ENCODE data around the gene SLC13A2. TPM values are rescaled to one million over a fixed set of nuclear protein-coding genes. Genes with fewer than 3 reads are reported as not detected.

SLC13A2 gene
- total RNA-seq, 1 experiment from 2014 or later = not detected

DNA sequence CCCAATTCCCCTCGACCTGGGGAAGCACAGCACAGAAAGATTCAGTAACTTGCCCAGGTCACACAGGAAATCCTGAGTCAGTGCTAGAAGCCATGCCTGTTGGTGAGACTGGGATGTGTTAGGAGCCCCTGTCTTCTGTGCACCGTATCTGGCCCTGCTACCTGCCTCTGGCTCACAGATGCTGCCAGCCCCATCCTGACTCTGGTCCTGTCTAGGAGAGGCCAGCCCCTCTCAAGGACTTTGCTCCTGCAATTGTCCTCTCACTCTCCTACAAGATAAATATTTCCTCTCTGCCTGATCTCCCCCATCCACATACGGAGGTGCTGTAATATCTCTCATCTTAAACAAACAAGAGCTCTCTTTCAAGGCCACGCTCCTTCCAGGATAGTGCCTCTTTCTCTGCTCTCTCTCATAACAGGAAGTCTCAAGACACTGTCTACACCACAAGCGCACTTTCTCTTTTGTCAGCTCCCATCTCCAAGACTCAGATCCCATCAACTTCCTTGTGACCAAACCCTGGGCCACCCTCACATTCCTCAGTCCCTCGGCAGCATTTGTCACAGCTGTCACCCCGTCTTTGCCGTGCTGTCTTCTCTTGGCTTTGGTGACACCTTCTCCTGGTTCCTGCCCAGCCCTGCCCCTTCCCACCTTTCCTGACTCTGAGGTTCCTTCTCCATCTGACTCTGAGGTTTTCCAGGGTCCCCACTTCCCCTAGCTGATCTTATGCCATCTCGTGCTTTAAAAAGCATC lies 1.9 kb downstream of the SLC13A2 start:
- ChIA-PET CTCF (no interaction called here), POLR2A (interaction anchor here (0.5 kb wide), 2 partner anchors 78 to 103 kb away, joined by 5 to 7 read pairs; no protein-coding TSS in a partner anchor)
- no peak overlapping the region for H3K4me3 ChIP-seq (ENCODE audit: low read depth in 2 of 2, low read length in 2 of 2)
- in situ Hi-C loops (cut with HindIII; ENCODE audit: low pct_unique_long_range_greater_than_20kb, low sequenced_read_pairs) = no loop called here
- no peaks in the 10 kb centered on the region for H3K9me3 ChIP-seq (ENCODE audit: control insufficient read depth, insufficient read depth, low read depth, low read length)
- BruUV-seq (replicated peaks) = no TSS peak
- ATAC-seq (peak; percentile 49; the same call in 1 of the 2 replicates), DNase-seq (ENCODE audit: low read depth, low spot score) (no peak)
- TF ChIP-seq, protein P1, sequence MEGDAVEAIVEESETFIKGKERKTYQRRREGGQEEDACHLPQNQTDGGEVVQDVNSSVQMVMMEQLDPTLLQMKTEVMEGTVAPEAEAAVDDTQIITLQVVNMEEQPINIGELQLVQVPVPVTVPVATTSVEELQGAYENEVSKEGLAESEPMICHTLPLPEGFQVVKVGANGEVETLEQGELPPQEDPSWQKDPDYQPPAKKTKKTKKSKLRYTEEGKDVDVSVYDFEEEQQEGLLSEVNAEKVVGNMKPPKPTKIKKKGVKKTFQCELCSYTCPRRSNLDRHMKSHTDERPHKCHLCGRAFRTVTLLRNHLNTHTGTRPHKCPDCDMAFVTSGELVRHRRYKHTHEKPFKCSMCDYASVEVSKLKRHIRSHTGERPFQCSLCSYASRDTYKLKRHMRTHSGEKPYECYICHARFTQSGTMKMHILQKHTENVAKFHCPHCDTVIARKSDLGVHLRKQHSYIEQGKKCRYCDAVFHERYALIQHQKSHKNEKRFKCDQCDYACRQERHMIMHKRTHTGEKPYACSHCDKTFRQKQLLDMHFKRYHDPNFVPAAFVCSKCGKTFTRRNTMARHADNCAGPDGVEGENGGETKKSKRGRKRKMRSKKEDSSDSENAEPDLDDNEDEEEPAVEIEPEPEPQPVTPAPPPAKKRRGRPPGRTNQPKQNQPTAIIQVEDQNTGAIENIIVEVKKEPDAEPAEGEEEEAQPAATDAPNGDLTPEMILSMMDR (IDR thresholded peaks at IDR 0.05) = no peak
- TF ChIP-seq POLR2AphosphoS5 (IDR thresholded peaks at IDR 0.05; ENCODE audit: low read depth, low read length) (no peak), SIN3A (IDR thresholded peaks at IDR 0.05; ENCODE audit: borderline replicate concordance, insufficient read depth, low read depth, low read length) (no peak), TCF7L2 (IDR thresholded peaks at IDR 0.05; ENCODE audit: low read depth, low read length) (no peak)
- TF ChIP-seq, protein P2, sequence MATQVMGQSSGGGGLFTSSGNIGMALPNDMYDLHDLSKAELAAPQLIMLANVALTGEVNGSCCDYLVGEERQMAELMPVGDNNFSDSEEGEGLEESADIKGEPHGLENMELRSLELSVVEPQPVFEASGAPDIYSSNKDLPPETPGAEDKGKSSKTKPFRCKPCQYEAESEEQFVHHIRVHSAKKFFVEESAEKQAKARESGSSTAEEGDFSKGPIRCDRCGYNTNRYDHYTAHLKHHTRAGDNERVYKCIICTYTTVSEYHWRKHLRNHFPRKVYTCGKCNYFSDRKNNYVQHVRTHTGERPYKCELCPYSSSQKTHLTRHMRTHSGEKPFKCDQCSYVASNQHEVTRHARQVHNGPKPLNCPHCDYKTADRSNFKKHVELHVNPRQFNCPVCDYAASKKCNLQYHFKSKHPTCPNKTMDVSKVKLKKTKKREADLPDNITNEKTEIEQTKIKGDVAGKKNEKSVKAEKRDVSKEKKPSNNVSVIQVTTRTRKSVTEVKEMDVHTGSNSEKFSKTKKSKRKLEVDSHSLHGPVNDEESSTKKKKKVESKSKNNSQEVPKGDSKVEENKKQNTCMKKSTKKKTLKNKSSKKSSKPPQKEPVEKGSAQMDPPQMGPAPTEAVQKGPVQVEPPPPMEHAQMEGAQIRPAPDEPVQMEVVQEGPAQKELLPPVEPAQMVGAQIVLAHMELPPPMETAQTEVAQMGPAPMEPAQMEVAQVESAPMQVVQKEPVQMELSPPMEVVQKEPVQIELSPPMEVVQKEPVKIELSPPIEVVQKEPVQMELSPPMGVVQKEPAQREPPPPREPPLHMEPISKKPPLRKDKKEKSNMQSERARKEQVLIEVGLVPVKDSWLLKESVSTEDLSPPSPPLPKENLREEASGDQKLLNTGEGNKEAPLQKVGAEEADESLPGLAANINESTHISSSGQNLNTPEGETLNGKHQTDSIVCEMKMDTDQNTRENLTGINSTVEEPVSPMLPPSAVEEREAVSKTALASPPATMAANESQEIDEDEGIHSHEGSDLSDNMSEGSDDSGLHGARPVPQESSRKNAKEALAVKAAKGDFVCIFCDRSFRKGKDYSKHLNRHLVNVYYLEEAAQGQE (IDR thresholded peaks at IDR 0.05; ENCODE audit: insufficient read depth in 1 of 2, low read depth in 2 of 2, low read length in 1 of 2) = no peak
- no peaks in the 10 kb centered on the region for H3K27me3 ChIP-seq (ENCODE audit: control insufficient read depth, insufficient read depth, low read length)
- no peak overlapping the region for H3K27ac ChIP-seq (ENCODE audit: low read length)
- no peaks in the 10 kb centered on the region for H3K36me3 ChIP-seq (ENCODE audit: control insufficient read depth, insufficient read depth, low read length)
- intact Hi-C loops (cut with micrococcal nuclease; ENCODE audit: unreplicated experiment) = no loop called here
- H3K4me1 ChIP-seq (ENCODE audit: control insufficient read depth, insufficient read depth, low read length) = no peaks in the 10 kb centered on the region

DNA sequence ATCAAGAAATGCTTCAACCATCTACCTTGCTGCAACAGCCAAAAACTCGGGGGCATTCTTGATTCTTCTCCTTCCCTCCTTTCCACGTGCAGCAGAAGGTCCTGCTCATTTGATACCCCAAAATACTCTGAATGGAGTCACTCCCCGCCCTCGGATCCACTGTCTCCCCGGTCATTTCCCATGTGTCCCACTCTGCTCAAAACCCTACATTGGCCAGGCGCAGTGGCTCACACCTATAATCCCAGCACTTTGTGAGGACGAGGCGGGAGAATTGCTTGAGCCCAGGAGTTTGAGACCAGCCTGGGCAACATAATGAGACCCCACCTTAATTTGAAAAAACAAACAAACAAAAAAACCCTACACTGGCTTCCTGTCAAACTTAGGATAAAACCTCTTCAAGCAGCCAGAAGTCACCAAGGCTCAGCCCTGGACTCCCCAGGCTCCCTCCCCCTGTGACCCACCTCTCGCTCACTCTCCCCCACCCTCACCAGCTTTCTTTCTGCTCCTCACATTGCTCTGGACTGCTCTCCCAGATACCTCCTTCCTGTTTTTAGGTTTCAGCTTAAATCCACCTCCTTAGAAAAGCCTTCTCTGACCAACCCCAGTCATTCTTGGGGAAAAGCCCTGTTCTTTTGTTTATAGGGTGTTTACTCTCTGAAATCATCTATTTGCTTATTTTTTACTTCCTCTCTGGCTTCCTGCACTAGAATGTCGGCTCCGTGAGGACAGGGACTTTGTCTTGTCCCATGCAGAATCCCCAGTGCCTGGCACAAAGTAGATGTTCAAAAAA lies 2.8 kb downstream of the SLC13A2 start:
- no peak for ATAC-seq
- POLR2A ChIA-PET = interaction anchor here (0.5 kb wide), 1 partner anchor 53 kb away, joined by 5 read pairs; no protein-coding TSS in a partner anchor
- in situ Hi-C loops (cut with HindIII; ENCODE audit: low pct_unique_long_range_greater_than_20kb, low sequenced_read_pairs) = no loop called here

More for the DNA sequence above, 2.8 kb downstream of the SLC13A2 start:
- no peak overlapping the region for H3K4me3 ChIP-seq (ENCODE audit: low read depth in 2 of 2, low read length in 2 of 2)
- intact Hi-C loops (cut with micrococcal nuclease; ENCODE audit: unreplicated experiment) = no loop called here
- no peaks in the 10 kb centered on the region for H3K9me3 ChIP-seq (ENCODE audit: control insufficient read depth, insufficient read depth, low read depth, low read length)
- TF ChIP-seq SIN3A (IDR thresholded peaks at IDR 0.05; ENCODE audit: borderline replicate concordance, insufficient read depth, low read depth, low read length) = no peak
- no peak for TF ChIP-seq POLR2AphosphoS5 (IDR thresholded peaks at IDR 0.05; ENCODE audit: low read depth, low read length)
- TF ChIP-seq, protein P2 (IDR thresholded peaks at IDR 0.05; ENCODE audit: insufficient read depth in 1 of 2, low read depth in 2 of 2, low read length in 1 of 2) = no peak
- TF ChIP-seq TCF7L2 (IDR thresholded peaks at IDR 0.05; ENCODE audit: low read depth, low read length) = no peak
- TF ChIP-seq, protein P1 (IDR thresholded peaks at IDR 0.05) = no peak
- H3K27me3 ChIP-seq (ENCODE audit: control insufficient read depth, insufficient read depth, low read length) = no peaks in the 10 kb centered on the region
- DNase-seq (ENCODE audit: low read depth, low spot score) = no peak
- H3K4me1 ChIP-seq (ENCODE audit: control insufficient read depth, insufficient read depth, low read length) = no peaks in the 10 kb centered on the region
- BruUV-seq (replicated peaks) = no TSS peak
- no peaks in the 10 kb centered on the region for H3K36me3 ChIP-seq (ENCODE audit: control insufficient read depth, insufficient read depth, low read length)
- H3K27ac ChIP-seq (ENCODE audit: low read length) = no peak overlapping the region
- CTCF ChIA-PET = no interaction called here
